D721Med (cell line): ENCODE data around the gene CKAP5.

Experiments
- DNase-seq: peaks from one replicate; pipeline ENCODE4 v3.0.0; 2011; ENCODE audit warnings: low spot score; ENCODE audit not compliant: insufficient read length
- FAIRE-seq: peaks from 2 replicates; lab custom pipeline; 2011; peaks lifted over from hg19 to GRCh38; lab: Jason Lieb, UNC
- TF ChIP-seq, protein P1 (sequence below): IDR thresholded peaks from 2 replicates; pipeline ENCODE4 v1.5.1; 2012; ENCODE audit warnings: mild to moderate bottlenecking, control low read depth; ENCODE audit not compliant: insufficient read depth; ENCODE audit errors: missing control alignments

The CKAP5 gene

DNA sequence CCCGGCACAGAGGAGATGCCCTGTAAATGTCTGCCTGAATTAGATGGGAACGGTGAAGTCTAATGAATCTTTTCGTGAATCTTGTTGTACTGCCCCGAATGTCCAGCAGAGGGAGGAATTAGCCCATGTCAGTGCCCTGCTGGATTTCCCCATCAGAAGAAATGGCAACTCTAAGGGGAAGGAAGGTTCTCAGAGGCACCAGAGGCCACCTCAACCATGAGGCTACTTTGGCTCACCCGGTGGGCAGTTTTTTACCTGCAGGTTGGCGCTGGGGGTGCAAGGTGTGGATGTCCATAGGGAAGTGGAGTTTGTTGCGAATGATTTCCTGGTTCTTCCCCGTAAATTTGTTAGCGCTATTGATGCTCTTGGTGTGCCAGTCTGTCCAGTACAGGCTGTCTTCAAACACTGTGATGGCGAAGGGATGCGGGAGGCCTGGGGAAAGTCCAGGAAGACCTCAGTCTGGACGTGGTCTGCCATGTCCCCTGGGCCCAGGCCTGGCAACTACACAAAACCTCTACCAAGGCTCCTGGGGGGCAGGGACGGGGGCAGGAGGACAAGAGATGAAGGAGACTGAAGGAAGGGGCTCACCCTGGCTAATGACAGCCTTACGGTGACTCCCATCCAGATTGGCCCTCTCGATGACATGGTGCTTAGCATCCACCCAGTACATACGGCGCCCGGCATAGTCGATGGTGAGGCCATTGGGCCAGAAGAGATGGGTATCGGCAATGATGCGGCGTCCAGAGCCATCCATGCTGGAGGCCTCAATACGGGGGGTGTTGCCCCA is 43.8 kb upstream of the CKAP5 start:
- FAIRE-seq: peak; percentile 94
- TF ChIP-seq, protein P1, sequence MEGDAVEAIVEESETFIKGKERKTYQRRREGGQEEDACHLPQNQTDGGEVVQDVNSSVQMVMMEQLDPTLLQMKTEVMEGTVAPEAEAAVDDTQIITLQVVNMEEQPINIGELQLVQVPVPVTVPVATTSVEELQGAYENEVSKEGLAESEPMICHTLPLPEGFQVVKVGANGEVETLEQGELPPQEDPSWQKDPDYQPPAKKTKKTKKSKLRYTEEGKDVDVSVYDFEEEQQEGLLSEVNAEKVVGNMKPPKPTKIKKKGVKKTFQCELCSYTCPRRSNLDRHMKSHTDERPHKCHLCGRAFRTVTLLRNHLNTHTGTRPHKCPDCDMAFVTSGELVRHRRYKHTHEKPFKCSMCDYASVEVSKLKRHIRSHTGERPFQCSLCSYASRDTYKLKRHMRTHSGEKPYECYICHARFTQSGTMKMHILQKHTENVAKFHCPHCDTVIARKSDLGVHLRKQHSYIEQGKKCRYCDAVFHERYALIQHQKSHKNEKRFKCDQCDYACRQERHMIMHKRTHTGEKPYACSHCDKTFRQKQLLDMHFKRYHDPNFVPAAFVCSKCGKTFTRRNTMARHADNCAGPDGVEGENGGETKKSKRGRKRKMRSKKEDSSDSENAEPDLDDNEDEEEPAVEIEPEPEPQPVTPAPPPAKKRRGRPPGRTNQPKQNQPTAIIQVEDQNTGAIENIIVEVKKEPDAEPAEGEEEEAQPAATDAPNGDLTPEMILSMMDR: peak; percentile 98

DNA sequence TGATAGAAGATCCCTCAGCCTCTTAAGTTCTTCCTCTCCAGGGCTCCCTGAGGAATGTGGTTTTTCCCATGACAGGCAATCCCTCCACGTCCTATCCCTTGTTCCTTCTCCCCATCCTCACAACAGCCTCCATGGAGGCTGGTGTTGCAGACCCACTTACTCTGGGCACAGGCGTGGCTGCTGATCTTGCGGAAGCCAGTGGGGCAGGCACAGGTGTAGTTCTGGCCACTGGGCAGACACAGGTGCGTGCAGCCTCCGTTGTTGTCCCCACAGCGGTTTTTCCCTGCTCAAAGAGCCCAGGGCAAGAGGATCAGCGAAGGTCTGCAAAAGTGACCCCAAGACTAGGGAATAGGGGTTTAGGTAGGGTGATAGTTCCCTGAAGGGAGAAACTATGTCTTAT is 43.2 kb upstream of the CKAP5 start:
- TF ChIP-seq, protein P1: no peak
- DNase-seq (no peak), FAIRE-seq (no peak)

More for the DNA sequence above, 43.8 kb upstream of the CKAP5 start:
- peak; percentile 70 for DNase-seq

DNA sequence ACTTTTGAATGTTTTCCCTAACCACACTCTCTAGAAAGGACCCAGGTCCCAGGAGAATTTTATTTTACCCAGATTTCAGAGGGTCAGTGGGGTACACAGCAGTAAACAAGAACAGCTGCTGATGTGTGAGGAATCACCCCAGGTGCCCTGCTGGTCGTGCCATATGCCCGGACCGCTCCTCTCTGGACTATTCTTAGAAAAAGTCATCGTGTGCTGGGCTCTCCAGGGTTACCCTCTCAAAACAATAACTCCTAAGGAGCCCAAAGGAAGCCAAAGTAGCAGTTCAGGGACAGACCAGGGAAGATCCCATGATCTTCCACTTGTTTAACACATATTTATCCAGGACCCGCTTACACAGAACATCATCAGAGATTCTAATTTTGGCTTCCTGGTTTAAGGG is 42.6 kb upstream of the CKAP5 start:
- DNase-seq: no peak
- no peak for FAIRE-seq
- TF ChIP-seq, protein P1: no peak

DNA sequence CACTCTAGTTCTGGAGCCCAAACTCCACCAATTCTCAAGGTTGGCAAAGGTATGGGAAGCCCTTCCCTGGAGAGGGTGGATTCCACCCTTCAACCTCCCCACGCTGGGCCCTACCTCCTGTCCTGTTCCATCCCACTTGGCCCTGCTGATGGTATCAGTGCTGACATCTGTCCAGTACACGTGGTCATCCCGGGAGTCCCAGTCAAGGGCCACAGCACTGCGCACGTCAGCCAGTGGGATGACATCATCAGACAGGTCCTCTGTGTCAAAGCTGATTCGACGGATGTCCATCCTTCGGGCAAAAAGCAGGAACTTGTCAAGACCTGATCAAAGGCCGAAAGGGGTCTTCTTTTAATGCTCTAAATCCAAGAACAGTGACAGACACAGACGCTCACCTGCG is 40.1 kb upstream of the CKAP5 start:
- no peak for FAIRE-seq
- TF ChIP-seq, protein P1: no peak
- no peak for DNase-seq

DNA sequence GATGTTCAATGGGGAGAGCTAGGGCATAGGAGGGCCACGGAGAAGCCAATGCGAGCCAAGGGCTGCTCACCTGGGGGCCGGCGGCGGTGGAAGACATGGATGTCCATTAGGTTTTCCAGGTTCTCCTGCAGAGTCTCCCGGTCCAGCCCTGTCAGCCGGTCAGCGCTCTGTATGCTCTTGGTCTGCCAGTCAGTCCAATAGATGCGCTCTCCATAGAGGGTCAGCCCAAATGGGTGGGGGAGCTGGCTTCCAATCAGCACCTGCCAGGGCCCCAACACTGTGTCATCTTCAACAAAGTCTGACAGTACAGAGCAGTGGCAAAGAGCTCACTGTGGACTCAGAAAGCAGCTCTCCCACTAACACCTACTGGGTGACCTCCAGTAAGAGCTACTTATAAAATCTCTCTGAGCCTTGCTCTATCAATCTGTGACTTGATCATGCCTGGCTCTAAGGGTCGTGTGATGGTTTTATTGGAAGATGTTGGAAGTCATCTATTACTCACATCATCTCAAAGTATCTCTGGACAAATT is 33.0 kb upstream of the CKAP5 start:
- no peak for FAIRE-seq
- TF ChIP-seq, protein P1: no peak
- DNase-seq: no peak

DNA sequence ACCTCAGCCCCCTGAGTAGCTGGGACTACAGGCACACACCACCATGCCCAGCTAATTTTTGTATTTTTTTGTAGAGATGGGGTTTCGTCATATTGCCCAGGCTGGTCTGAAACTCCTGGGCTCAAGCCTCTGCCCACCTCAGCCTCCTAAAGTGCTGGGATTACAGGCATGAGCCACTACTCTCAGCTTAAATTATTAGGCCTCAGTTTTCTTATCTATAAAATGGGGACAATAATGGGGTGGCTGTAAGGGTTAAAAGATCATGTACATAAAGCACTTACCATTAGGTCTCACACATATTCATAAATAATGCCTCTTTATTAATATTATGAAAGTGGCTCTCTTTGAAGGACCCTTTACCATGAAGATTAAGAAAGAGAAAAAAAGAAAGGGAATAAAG is 31.5 kb upstream of the CKAP5 start:
- DNase-seq: no peak

More for the DNA sequence above, 31.5 kb upstream of the CKAP5 start:
- TF ChIP-seq, protein P1: no peak
- FAIRE-seq: no peak
